GM12872 (cell line): Measurements from ENCODE around the gene SFMBT1.

Experiments
- CTCF ChIP-seq: IDR thresholded peaks from 3 replicates; pipeline ENCODE4 v1.5.1; 2011; ENCODE audit warnings: low read depth, mild to moderate bottlenecking, low read length, moderate library complexity; ENCODE audit not compliant: insufficient read depth

Gene SFMBT1

GRCh38 chr3:53045518-53046170 is at the start of gene SFMBT1:
Gene SFMBT1 (minus strand): TSS chr3:53046073. CDS start chr3:52969128, 76,945 bp downstream.
- no peak for TF ChIP-seq CTCF

- no peak for TF ChIP-seq CTCF
Measured at GRCh38 chr3:53092942-53093341, 47.1 kb upstream of the SFMBT1 start.

GRCh38 chr3:53092216-53092615 is 46.3 kb upstream of the SFMBT1 start:
- TF ChIP-seq CTCF, result no peak

- no peak for TF ChIP-seq CTCF
Measured at GRCh38 chr3:53091011-53091410, 45.1 kb upstream of the SFMBT1 start.

GRCh38 chr3:53089511-53089910 is 43.6 kb upstream of the SFMBT1 start:
- no peak for TF ChIP-seq CTCF

- TF ChIP-seq CTCF, result no peak
Measured at GRCh38 chr3:53085476-53085875, 39.6 kb upstream of the SFMBT1 start.

GRCh38 chr3:53084310-53085001 is 38.6 kb upstream of the SFMBT1 start:
- TF ChIP-seq CTCF, result no peak
